ENCODE data around the gene TMEM220.

The TMEM220 gene

GRCh38 chr17:10775740-10776356 lies 46.0 kb upstream of the TMEM220 start:
- no peak overlapping the region for H3K27ac ChIP-seq
- POLR2A ChIA-PET (ENCODE audit: low non-redundant PET), result no interaction called here
- TF ChIP-seq CTCF (conservative IDR thresholded peaks at IDR 0.05; ENCODE audit: low read depth), result no peak
- CTCF ChIA-PET, result no interaction called here
- no peak for DNase-seq (ENCODE audit: low spot score)

- TF ChIP-seq CTCF (conservative IDR thresholded peaks at IDR 0.05; ENCODE audit: low read depth), result no peak
- CTCF ChIA-PET, result interaction anchor here (0.6 kb wide), 1 partner anchor 124 kb away, joined by 3 read pairs; no protein-coding TSS in a partner anchor
- POLR2A ChIA-PET (ENCODE audit: low non-redundant PET), result no interaction called here
- H3K27ac ChIP-seq, result no peak overlapping the region
- DNase-seq (ENCODE audit: low spot score), result no peak
Measured at GRCh38 chr17:10775058-10775457, 45.2 kb upstream of the TMEM220 start.

- no peak for TF ChIP-seq CTCF (conservative IDR thresholded peaks at IDR 0.05; ENCODE audit: low read depth)
- DNase-seq (ENCODE audit: low spot score), result no peak
- POLR2A ChIA-PET (ENCODE audit: low non-redundant PET), result no interaction called here
- CTCF ChIA-PET, result interaction anchor here (0.6 to 1.9 kb wide), 4 partner anchors 17 to 127 kb away, joined by 3 to 9 read pairs (median 3); no protein-coding TSS in a partner anchor
- H3K27ac ChIP-seq, result no peak overlapping the region
Measured at GRCh38 chr17:10773391-10773790, 43.6 kb upstream of the TMEM220 start.

- TF ChIP-seq CTCF (conservative IDR thresholded peaks at IDR 0.05; ENCODE audit: low read depth), result peak; percentile 54
- H3K27ac ChIP-seq, result no peak overlapping the region
- ChIA-PET CTCF (interaction anchor here (0.5 to 1.9 kb wide), 5 partner anchors 11 to 283 kb away, joined by 3 to 9 read pairs (median 3); no protein-coding TSS in a partner anchor), POLR2A (ENCODE audit: low non-redundant PET) (no interaction called here)
- DNase-seq (ENCODE audit: low spot score), result no peak
Measured at GRCh38 chr17:10772425-10773380, 42.9 kb upstream of the TMEM220 start.

GRCh38 chr17:10771148-10771547 lies 41.3 kb upstream of the TMEM220 start:
- ChIA-PET CTCF (no interaction called here), POLR2A (ENCODE audit: low non-redundant PET) (no interaction called here)
- no peak overlapping the region for H3K27ac ChIP-seq
- DNase-seq (ENCODE audit: low spot score), result no peak
- TF ChIP-seq CTCF (conservative IDR thresholded peaks at IDR 0.05; ENCODE audit: low read depth), result no peak

- no peak for TF ChIP-seq CTCF (conservative IDR thresholded peaks at IDR 0.05; ENCODE audit: low read depth)
- no peak overlapping the region for H3K27ac ChIP-seq
- CTCF ChIA-PET, result no interaction called here
- POLR2A ChIA-PET (ENCODE audit: low non-redundant PET), result no interaction called here
- DNase-seq (ENCODE audit: low spot score), result no peak
Measured at GRCh38 chr17:10769840-10770239, 40.0 kb upstream of the TMEM220 start.
